MCF 10A (cell line): ENCODE data around the gene XNDC1N. TPM values are rescaled to one million over a fixed set of nuclear protein-coding genes. Genes with fewer than 3 reads are reported as not detected.
"Not testable (repeated sequence)": the region's sequence is repeated elsewhere in the genome, so short reads cannot be mapped to it uniquely, and the experiment has no call there.

ENCODE experiments used
- BruUV-seq: library from RNA; stranded (reverse); fragments of 400-500 nt; replicated peaks from 2 replicates; lab custom pipeline; 2021; lab: Mats Ljungman, UMichigan
- CTCF ChIA-PET: fragments of 300-600 bp; sonication (Branson Sonifier 250); formaldehyde crosslinking; extraction: SDS; loops from one replicate; lab custom pipeline; 2021; ENCODE audit warnings: antibody characterized with exemption, inconsistent platforms; lab: Yijun Ruan, JAX
- POLR2A ChIA-PET: fragments of 300-600, 350-650 bp; sonication (Branson Sonifier 250); formaldehyde crosslinking; extraction: SDS; loops from one replicate; lab custom pipeline; 2020; ENCODE audit warnings: antibody characterized with exemption, inconsistent platforms; lab: Yijun Ruan, JAX
- DNase-seq: peaks from one replicate; pipeline ENCODE4 v3.0.0-alpha.2; 2018; ENCODE audit not compliant: unreplicated experiment
- H3K27ac Mint-ChIP-seq: one replicate; pipeline ENCODE4 v1.8.0; 2022; ENCODE audit warnings: mild to moderate bottlenecking, low read depth, mixed read lengths; ENCODE audit not compliant: unreplicated experiment
- H3K27me3 Mint-ChIP-seq: one replicate; pipeline ENCODE4 v1.8.0; 2022; ENCODE audit warnings: mixed read lengths; ENCODE audit not compliant: insufficient read depth, unreplicated experiment
- H3K36me3 Mint-ChIP-seq: one replicate; pipeline ENCODE4 v1.8.0; 2022; ENCODE audit warnings: mild to moderate bottlenecking, moderate library complexity, mixed read lengths; ENCODE audit not compliant: insufficient read depth, unreplicated experiment
- H3K4me1 Mint-ChIP-seq: one replicate; pipeline ENCODE4 v1.8.0; 2022; ENCODE audit warnings: mixed read lengths; ENCODE audit not compliant: insufficient read depth, unreplicated experiment
- H3K4me3 Mint-ChIP-seq: one replicate; pipeline ENCODE4 v1.8.0; 2022; ENCODE audit warnings: mild to moderate bottlenecking, moderate library complexity, mixed read lengths; ENCODE audit not compliant: unreplicated experiment
- H3K9me3 Mint-ChIP-seq: one replicate; pipeline ENCODE4 v1.8.0; 2022; ENCODE audit warnings: mixed read lengths; ENCODE audit not compliant: unreplicated experiment
- intact Hi-C: fragments of 100-400 bp; cut with micrococcal nuclease; formaldehyde crosslinking; loops from 2 replicates; pipeline ENCODE4 v1.14.1; 2022
- total RNA-seq: library from RNA; stranded (reverse); gene quantifications from 2 replicates; pipeline ENCODE4 v1.2.3, GENCODE V29; 2022
- TF ChIP-seq, protein P1 (sequence below): fragments of 200-600 bp; IDR thresholded peaks from one replicate; pipeline ENCODE4 v1.8.0; 2022; ENCODE audit warnings: antibody characterized with exemption, mild to moderate bottlenecking; ENCODE audit not compliant: unreplicated experiment

Gene XNDC1N
- total RNA-seq, 1 experiment from 2014 or later = 5.9 TPM

- CTCF ChIA-PET = no interaction called here
- no TSS peak for BruUV-seq
These were observed 14.5 kb downstream of the XNDC1N start for GRCh38 chr11:71913756-71914526.

GRCh38 chr11:71911986-71912340 is 16.4 kb downstream of the XNDC1N start:
- CTCF ChIA-PET, H3K27ac Mint-ChIP-seq, DNase-seq, H3K9me3 Mint-ChIP-seq, H3K4me1 Mint-ChIP-seq, intact Hi-C loops, H3K4me3 Mint-ChIP-seq, BruUV-seq, POLR2A ChIA-PET, H3K27me3 Mint-ChIP-seq: not testable (repeated sequence)
- H3K36me3 Mint-ChIP-seq = peaks cover 40% of the 10 kb centered on the region

More at GRCh38 chr11:71913756-71914526, 14.5 kb downstream of the XNDC1N start:
- Mint-ChIP-seq H3K36me3 (peaks cover 47% of the 10 kb centered on the region), H3K27ac (no peak overlapping the region), H3K27me3 (no peaks in the 10 kb centered on the region), H3K9me3 (no peaks in the 10 kb centered on the region), H3K4me3 (no peak overlapping the region), H3K4me1 (no peaks in the 10 kb centered on the region)
- intact Hi-C loops = no loop called here
- DNase-seq = no peak
- POLR2A ChIA-PET = no interaction called here
- TF ChIP-seq, protein P1, sequence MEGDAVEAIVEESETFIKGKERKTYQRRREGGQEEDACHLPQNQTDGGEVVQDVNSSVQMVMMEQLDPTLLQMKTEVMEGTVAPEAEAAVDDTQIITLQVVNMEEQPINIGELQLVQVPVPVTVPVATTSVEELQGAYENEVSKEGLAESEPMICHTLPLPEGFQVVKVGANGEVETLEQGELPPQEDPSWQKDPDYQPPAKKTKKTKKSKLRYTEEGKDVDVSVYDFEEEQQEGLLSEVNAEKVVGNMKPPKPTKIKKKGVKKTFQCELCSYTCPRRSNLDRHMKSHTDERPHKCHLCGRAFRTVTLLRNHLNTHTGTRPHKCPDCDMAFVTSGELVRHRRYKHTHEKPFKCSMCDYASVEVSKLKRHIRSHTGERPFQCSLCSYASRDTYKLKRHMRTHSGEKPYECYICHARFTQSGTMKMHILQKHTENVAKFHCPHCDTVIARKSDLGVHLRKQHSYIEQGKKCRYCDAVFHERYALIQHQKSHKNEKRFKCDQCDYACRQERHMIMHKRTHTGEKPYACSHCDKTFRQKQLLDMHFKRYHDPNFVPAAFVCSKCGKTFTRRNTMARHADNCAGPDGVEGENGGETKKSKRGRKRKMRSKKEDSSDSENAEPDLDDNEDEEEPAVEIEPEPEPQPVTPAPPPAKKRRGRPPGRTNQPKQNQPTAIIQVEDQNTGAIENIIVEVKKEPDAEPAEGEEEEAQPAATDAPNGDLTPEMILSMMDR = no peak

DNA sequence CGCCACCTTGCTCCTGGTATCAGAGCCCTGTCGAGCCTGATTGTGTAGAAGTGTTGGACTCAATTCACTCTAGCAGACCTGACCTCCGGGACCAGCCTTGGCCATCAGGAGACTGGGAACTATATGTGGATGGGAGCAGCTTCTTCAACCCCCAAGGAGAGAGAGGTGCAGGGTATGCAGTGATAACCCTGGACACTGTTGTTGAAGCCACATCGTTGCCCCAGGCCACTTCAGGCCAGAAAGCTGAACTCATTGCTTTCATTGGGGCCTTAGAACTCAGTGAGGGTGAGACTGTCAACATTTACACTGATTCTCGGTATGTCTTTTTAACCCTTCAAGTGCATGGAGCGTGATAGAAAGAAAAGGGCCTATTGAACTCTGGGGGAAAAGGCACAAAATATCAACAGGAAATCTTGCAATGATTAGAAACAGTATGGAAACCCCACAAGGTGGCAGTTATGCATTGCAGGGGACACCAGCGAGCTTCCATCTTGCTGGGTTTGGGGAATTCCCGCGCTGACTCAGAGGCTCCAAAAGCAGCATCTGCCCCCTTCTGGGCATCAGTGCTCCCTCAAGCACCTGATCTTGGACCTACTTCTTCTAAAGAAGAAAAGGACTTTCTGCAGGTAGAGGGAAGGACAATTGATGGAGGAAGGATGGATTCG is 16.9 kb downstream of the XNDC1N start:
- H3K27ac Mint-ChIP-seq, intact Hi-C loops, H3K27me3 Mint-ChIP-seq, H3K9me3 Mint-ChIP-seq, H3K4me3 Mint-ChIP-seq, POLR2A ChIA-PET, H3K4me1 Mint-ChIP-seq, CTCF ChIA-PET, BruUV-seq: not testable (repeated sequence)
- peak; percentile 6 for DNase-seq
- H3K36me3 Mint-ChIP-seq = peaks cover 40% of the 10 kb centered on the region

- CTCF ChIA-PET, BruUV-seq, H3K9me3 Mint-ChIP-seq, POLR2A ChIA-PET, H3K27ac Mint-ChIP-seq, intact Hi-C loops, H3K4me1 Mint-ChIP-seq, DNase-seq, H3K4me3 Mint-ChIP-seq, H3K27me3 Mint-ChIP-seq: not testable (repeated sequence)
- H3K36me3 Mint-ChIP-seq = peaks cover 41% of the 10 kb centered on the region
These were observed 17.6 kb downstream of the XNDC1N start for GRCh38 chr11:71910775-71911174.

DNA sequence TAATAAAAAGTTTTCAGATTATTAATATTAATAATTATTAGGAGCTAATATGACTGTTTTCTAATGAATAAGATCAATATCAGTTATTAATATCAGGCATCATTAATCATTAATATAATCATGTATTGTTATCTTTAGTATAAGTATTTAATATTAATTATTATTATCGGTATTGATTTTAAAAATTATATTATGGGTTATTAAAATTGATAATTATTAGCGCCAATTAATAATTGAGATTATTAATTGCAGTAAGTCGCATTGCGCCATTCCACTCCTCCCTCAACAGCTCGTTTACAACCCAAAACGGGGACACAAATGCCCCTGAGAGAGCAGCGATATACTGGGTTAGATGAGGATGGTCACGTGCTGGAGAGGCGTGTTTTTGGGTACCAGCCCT is 20.2 kb downstream of the XNDC1N start:
- DNase-seq = no peak
- POLR2A ChIA-PET = interaction anchor here (1.7 kb wide), 1 partner anchor 21 kb away, joined by 4 read pairs; the partner anchor contains the start of genes RNF121 and XNDC1N
- H3K27ac Mint-ChIP-seq = no peak overlapping the region
- TF ChIP-seq, protein P1 = no peak
- no peak overlapping the region for H3K4me3 Mint-ChIP-seq
- CTCF ChIA-PET = interaction anchor here (0.6 kb wide), 1 partner anchor 43 kb away, joined by 3 read pairs; no protein-coding TSS in a partner anchor
- no peaks in the 10 kb centered on the region for H3K27me3 Mint-ChIP-seq
- intact Hi-C loops = no loop called here
- peaks cover 24% of the 10 kb centered on the region for H3K36me3 Mint-ChIP-seq
- no TSS peak for BruUV-seq
- H3K4me1 Mint-ChIP-seq = no peaks in the 10 kb centered on the region
- no peaks in the 10 kb centered on the region for H3K9me3 Mint-ChIP-seq

- H3K4me1 Mint-ChIP-seq, H3K4me3 Mint-ChIP-seq, H3K27ac Mint-ChIP-seq, BruUV-seq, DNase-seq, POLR2A ChIA-PET, H3K27me3 Mint-ChIP-seq, H3K9me3 Mint-ChIP-seq, intact Hi-C loops: not testable (repeated sequence)
- peaks cover 20% of the 10 kb centered on the region for H3K36me3 Mint-ChIP-seq
- CTCF ChIA-PET = interaction anchor here (0.6 kb wide), 1 partner anchor 25 kb away, joined by 3 read pairs; no protein-coding TSS in a partner anchor
These were observed 27.3 kb downstream of the XNDC1N start for GRCh38 chr11:71901137-71901536.
